ENCODE data around the gene CAPG.
"Not testable (repeated sequence)": the region's sequence is repeated elsewhere in the genome, so short reads cannot be mapped to it uniquely, and the experiment has no call there.

Gene CAPG

DNA sequence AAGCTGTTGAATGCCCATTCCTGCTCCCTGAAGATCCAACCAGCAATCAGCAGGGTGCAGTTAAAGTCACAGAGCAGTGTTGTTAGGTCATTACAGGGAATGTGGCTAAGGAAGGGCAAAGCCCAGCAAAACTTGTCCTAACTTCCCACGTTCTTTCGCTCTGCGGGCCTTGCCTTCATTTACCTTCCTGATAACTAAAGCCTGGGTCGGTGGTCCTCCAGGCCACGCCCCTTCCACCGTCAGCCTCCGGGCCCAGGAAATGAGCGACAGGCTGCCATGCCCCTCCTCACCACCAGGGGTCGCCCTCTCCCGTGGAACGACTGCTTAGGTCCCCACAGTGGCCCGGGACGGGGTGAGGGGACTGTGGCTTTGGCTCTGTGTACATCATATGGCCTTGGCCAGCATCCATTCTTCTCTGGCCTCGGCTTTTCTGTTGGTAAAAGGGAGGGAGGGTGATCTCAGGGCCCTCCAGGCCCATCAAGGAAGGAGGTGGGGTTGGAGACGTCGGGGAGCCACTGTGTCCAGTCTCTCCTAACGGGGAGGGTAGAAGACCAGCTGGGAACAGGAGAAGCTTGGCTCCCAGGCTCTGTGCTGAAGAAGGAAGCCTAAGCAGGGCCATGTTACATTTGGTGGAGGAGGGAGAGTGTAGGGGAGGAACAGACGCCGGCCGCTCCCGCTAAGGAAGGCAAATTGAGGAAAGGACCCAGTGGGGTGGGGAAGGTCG lies 10.5 kb upstream of the CAPG start:
- DNase-seq (ENCODE audit: low spot score) = peak; percentile 96

DNA sequence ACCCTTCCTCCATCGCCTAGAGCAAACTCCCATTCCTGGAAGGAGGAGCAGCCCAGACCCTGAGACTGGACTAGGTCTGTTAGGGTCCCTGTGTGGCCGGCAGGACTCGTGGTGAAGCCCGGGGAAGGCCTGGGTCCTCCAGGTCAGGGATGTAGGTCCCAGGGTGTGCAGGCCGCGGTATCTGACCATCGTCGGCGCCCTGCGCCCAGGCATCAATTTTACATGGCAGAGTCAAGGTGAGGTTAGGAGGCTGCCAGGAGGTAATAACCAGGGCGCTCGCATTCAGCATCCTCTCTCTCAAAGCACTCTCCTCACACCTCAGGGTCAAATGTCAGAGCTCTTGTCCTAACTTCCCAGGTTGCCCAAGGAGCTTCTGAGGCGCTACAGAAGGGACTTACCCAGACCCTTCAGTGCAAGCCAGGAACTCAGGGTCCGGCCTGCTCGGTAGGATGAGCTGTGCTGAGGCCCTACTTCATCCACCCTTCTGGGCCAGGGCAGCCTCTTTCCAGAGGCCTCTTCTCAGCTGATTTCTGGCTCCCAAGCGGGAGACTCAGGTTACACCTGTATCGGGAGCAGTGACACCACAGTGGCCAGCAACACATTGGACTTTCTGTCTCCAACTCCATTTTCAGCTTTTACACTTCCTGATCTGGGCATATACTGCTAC lies 9.0 kb upstream of the CAPG start:
- DNase-seq (ENCODE audit: low spot score) = no peak

DNA sequence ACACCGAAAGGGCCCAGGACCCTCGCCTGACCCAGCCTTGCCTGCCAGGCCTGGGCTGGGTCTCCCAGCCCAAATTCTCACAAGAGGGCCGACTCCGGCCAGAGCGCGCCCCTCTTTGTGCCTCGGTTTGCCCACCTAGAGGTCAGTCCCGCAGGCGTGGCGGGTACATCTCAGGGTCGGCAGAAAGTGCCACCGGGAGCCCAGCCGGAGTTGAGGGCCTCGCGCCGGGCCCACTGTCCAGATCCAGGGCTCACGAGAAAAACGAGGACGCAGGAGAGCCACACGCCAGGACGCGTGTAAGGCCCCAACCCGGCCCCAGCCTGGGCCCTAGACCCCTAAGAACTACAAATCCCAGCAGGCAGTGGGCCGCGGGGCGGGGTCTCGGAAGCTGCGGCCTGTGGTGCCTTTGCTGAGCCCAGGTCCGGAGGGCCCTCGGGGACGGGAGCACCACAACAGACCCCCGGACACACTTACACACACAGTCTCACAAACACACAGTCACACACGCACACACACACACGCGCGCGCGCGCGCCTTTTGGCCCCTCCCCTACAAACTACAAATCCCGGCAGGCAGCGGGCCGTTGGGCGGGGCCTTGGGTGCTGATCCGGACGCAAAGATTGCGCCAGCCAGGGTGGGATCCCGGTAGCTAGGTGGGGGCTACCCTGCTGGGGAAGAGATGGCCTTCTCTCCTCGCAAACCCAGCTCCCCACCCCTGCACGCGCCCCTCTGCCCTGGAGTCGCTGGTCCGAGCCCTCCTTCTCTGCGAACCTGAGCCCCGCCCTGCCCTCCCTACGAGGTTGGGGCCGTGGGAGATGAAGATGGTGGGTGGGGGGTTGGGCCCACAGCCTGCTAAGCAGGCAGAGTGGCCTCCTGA lies 8.2 kb upstream of the CAPG start, which contains the start of gene SH2D6:
TSS of gene SH2D6 (plus strand) at position 583 of the 877 bp plus-strand sequence. CDS start 10,752 bp downstream, outside the sequence.
- peak; percentile 89 for DNase-seq (ENCODE audit: low spot score)

DNA sequence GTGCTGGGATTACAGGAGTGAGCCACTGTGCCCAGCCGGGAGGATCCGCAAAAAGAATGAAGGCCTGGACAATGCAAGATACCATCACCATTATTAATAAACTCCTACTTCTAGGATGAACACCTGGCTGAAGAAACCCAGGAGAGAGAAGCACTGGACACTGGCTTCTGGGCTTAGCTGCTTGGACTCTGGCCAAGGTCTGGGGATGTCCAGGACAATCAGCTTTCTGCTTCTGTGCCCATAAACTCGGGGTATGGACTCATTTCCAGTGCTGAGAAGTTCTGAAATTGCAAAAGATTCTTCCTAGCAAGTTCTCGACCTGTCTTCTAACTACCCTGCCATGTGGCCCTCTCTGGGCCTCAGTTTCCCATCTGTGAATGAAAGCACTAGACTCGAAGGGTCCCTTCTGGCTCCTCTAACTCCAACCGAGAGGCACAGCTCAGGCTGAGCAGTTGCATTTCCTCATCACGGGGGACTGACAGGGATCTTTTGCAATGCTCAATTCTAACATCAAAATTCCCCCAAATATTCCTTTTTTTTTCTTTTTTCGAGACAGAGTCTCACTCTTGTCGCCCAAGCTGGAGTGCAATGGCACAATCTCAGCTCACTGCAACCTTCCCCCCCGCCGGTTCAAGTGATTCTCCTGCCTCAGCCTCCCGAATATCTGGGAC lies 5.9 kb upstream of the CAPG start:
- no peak for DNase-seq (ENCODE audit: low spot score)

DNA sequence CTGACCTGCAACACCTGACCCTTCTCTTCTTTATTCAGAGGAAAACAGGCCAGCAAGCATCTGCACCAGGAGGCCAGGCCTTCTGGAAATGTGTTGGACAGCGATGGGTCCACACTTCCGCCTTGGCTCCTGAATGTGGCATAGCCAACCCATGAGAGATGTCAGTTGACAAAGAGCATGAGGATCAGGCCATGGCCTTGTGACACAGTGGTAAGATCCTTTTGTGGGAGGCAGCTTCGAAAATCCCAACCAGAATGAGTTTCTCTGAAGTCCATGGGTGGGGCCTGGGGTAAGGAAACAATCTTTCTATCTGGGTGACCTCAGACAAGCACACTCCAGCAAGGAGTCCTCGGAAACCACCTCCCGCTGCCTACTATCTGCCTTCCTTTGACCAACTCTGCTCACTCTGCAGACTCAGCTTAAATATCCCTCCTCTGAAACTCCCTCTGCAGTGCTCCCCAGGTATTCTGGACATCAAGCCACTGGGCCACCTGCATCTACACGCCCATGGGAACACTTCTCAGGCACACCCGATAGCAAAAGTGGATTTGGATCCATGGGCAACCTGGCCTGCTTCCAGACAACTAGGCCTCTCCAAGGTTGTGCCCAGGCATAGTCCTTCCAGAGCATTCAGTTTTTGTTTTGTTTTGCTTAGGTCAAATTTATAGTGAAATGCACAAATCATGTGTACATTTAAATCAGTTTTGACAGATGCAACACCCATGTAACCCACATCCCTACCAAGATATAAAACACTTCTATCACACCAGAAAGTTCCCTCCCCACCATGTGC lies 4.8 kb upstream of the CAPG start:
- DNase-seq (ENCODE audit: low spot score) = no peak

DNA sequence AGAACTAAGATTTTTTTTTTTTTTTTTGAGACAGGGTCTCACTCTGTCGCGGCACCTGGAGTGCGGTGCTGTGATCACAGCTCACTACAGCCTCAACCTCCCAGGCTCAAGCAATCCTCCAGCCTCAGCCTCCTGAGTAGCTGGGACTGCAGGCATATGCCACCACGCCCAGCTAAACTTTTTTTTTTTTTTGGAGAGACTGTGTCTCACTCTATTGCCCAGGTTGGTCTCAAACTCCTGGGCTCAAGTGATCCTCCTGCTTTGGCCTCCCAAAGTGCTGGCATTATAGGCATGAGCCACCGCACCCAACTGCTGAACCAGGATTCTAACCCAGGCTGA lies 4.2 kb upstream of the CAPG start:
- DNase-seq (ENCODE audit: low spot score) = not testable (repeated sequence)

DNA sequence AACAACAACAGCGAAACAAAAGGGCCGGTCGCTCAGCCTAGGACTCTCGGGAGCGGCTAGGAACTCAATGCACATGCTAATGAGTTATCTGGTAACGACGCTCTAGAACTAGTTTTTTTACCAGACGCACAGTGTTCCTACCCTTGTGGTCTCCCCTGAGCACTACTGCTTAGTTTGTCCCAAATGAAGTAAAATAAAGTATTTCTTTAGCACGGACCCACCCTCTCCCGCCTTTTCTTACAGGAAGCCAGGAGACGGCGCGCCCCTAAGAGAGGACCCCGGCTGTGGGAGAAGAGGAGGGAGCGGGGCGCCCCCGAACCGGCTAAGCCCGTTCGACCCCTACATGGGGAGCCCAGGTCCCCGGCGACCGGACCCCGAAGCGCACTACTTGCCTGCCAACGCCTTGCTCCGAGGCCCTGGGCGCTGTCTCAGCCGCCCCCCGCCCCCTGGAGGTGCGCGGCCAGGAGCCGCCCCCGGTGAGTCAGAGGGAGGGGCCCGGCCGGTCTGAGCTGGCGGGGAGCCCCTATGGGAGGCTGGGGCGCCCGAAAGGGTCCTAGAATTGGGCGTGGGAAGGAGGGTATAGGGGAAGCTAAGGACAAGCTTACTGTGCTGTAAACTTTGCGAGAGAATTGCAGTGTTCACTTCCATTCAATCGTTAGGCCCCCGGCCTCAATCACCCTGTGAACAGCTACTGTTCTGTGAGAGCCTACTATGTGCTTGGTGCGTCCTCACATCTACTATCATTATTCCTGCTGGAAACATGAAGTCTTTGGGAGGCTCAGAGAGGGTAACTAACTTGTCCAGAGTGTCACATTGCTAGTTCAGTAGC lies 3.6 kb upstream of the CAPG start:
- no peak for DNase-seq (ENCODE audit: low spot score)

DNA sequence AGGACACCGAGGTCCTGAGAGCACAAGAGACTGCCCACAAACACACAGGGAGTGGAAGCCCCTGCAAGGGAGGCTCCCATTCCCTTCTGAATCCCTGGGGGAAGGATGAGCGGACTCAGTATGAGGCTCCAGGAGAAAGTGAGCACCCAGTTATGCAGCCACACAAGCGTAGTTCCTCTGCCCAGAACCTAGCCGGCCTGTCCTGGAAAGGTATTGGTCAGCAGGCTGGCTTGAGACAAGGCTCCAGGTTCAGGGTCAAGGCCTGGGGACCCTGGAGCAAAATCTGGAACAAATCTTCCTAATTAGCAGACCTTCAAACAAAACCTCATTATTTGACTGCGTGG lies 1.2 kb upstream of the CAPG start:
- no peak for DNase-seq (ENCODE audit: low spot score)

DNA sequence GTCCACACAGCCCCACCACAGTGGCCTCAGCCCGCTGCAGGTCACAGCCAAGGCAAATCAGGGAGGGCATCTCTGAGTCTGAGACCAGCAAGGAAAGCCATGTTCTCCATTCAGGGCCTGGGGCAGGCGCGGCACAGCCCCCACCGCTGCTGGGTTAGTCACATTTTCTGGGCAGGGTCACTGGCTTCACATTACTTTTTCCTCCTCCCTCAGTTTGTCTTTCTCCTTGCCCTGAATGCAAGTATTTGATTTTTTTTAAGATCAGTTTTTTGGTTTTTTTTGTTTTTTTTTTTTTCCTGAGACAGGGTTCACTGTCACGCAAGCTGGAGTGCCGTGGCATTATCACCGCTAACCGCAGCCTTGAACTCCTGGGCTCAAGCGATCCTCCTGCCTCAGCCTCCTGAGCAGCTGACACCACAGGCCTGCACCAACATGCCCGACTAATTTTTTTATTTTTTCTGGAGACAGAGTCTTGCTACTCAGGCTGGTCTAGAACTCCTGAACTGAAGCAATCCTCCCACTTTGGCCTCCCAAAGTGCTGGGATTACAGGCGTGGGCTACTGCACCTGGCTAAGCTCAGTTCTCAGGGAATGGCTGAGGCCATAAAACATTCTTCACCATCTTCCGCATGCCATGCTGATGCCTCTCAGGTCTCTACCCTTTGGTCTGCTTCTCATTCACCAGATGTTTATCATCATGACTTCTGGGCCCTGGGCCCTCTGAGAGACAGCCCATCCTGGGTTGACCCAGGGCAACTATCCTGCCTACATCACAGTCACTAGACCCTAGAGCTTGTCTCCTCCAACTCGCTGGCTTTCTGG lies 628 bp upstream of the CAPG start:
- DNase-seq (ENCODE audit: low spot score) = no peak

DNA sequence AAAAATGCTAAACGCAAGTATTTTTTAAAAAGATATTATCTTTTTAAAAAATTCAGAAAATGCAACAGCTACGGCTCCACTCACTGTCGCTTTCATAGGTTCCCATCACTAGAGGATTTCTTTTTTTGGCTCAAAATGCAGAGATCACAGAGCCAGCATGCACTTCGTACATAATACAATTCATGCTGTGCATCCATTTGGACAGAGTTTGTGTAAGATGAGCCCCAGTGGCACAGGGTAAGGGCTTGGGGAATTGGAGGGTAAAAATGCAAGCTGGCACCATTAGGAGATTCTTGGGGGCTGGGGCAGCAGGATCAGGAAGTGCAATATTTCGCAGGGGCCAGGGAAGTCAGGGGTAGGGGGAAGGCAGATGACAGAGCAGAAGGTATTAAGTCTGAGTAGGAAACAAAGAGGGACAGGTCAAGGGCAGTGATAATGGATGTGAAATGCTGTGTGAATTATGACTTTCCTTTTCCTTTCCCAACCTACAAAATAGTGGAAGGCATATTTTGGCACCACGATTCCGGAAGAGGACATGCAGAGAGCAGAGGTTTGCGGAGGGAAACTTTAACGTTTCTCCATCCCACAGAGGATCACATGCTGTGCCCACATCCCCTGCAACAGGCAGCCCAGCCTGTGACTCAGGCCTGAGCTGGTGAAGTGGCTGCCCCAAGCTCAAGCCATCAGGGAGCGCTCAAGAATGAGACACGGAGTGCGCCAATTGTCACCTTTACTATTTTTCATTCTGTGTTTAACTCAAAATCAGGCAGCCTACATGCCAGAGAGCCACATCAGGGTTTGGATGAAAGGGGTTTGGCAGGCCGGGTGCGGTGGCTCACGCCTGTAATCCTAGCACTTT lies 4.7 kb downstream of the CAPG start:
- no peak for DNase-seq (ENCODE audit: low spot score)

DNA sequence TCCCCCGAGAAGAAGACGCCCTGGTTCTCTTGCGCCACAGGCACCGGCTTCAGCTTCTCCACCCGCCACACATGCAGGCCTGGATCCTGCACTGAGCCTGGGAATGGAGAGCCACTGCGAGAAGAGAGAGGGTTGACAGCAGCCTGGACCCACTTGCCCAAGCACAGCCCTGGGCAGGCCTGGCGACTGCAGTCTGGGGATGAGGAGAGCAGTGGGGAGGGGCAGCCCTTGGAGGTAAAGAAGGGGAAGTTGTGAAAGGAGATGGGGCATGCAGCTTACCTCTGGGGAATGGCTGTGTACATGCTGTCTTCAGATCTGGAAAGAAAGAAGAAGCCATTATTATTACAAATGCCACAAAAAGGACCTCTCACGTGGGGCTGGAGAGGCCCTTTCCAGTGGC lies 8.3 kb downstream of the CAPG start:
- DNase-seq (ENCODE audit: low spot score) = no peak

DNA sequence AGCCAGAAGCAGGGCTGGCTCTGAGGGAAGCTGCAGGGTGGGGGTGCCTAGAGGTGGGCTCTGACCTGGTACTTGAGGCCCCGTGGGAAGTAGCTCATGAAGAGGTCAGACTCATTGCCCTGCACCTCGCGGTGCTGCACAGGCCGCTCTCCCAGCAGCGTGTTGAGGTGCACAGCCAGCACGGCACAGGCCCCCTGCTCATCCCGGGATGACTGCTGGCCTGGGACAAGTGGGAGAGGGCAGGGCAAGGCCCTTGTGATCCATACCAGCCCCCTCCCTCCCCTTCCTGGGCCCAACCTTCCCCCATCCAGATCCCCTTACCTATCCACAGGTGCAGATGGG lies 8.7 kb downstream of the CAPG start:
- no peak for DNase-seq (ENCODE audit: low spot score)

DNA sequence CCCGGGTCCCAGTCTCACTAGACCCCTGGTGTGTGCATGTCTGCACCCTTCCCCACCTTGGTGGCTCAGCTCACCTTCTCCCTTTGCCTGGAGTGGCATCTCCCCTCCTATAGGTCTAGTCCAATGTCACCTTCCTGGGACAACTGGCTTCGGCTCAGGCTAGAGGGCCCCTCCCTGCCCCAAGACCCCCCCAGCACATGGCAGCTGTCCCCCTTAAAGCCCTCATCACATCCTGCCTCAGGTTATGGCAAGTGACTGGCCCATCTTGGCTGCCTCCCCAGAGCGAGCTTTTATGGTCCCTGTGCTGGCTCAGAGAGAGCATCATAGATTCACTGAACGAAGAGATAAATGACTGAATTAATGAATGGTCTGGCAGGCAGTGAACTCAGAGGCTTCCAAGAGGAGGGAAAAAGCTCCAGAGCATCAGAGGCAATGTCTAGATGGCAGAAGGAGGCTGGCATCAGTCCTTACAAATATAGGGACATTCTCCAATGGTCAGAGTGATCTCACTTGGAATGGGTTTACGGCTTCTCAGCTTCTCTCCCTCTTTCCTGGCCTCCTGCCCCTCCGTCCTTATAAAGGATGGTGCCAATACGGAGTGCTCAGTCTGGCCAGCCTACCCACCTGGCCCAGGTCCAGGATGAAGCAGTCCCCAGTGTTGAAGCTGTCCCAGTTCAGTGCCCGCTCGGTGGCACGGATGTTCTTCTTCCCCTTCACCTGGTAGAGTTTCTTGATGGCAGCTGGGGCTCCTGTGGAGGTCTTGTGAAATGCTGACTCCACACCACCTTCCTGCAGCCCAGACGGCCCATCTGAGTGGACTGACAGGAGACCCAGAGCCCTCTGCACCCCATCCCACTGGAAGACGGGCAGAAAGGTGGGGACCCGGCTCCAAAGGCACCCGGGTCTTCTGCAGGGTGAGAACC lies 9.4 kb downstream of the CAPG start:
- DNase-seq (ENCODE audit: low spot score) = no peak

DNA sequence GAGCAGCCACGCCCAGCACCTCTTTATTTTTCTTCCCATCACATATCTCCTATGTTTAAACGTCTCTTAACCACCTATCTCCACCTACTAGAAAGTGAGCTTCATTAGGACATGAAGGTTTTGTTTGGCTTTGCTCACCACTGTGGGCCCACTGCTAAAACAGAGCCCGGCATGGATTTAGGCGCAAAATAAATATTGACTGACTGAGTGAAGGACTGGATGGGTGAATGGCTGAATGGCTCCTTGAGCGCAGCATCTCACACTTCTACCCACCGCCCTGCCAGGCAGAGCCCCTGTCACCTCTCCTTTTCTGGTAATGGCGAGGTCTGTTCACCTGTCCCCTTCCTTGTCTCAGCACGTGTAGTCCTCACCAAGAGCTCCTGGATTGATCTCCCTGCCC lies 10.1 kb downstream of the CAPG start:
- DNase-seq (ENCODE audit: low spot score) = no peak

DNA sequence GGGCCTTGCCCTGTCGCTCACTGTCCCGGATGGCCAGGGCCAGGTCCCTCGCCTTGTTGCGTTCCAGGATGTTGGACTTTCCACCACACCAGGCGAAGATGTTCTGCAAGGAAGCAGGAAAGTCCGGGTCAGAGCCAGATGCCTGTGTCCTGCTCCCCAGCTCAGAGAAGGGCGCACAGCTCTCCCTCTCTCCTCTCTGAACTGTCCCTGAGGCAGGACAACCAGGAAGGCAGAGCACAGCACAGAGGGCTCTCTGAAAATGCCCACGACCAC lies 11.0 kb downstream of the CAPG start:
- no peak for DNase-seq (ENCODE audit: low spot score)

DNA sequence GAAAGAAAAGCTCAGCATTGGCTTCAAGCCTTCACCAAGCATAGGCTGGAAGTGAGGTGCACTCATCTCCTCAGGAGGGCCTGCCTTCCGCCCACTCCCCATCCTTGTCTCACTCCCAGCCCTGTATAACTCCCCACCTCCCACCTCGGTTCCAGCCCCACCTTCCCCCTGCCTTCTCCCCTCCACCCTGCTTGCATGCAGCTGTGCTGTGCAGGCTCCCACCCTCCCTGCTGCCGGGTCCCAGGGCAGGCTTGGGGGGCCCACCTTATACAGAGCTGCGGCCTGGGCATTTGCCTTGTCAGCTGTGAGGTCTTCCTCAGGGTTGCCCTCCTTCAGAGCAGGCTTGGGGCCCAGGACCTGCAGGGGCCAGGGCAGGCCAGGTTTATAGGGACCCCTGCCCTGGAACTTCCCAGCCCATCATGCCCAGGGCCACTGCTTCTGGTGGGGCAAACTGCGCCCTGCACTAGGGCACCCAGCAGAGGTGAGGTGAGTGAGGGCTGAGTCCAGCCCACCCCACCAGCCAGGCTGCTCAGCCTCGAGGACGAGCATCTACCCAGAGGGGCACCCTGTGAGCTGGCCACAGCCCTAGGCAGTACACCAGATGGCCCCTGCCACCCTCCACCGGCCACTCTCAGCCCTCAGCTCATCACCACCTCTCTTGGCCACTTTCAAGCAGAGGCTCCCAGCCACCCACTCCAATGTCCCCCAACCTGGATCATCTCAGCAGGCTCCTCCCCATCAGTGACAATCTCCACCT lies 11.6 kb downstream of the CAPG start:
- DNase-seq (ENCODE audit: low spot score) = no peak

DNA sequence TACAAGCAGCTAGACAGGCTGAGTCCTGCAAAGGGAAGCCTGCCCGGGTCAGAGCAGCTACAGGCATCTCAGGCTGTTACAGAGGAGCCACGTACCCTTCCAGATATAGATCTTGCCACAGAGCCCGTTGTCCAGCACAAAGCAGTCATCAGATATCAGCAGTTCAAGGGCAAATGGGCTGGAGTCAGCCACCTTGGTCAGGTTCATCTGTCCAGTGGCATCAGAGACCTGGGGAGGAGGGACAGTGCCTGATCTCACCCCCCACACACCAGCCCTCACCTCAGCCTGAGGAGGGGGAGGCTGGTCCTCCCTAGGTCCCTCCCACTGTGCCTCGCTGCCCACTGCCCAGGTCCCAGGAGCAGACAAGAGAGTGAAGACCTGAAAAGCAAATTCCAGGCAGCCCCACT lies 12.2 kb downstream of the CAPG start:
- no peak for DNase-seq (ENCODE audit: low spot score)
